K562 (cell line): Measurements from ENCODE around the gene IZUMO4. TPM values are rescaled to one million over a fixed set of nuclear protein-coding genes. Genes with fewer than 3 reads are reported as not detected.

ENCODE experiments used
- CREB1 ChIP-seq, 2 experiments: sonication (generic) in 1 of 2; formaldehyde crosslinking in 1 of 2; IDR thresholded peaks; 2 replicates each; pipeline versions ENCODE4 v1.6.1 to v1.8.0; 2012 to 2022; ENCODE audit warnings: inconsistent platforms in 1 of 2, mild to moderate bottlenecking in 1 of 2, missing genetic modification reagents in 1 of 2, moderate library complexity in 1 of 2
- DPF2 ChIP-seq: fragments of 450-650 bp; IDR thresholded peaks from 2 replicates; pipeline ENCODE4 v1.6.1; 2016
- ELF2 ChIP-seq: fragments of 250-450 bp; sonication (Bioruptor Pico); IDR thresholded peaks from 2 replicates; pipeline ENCODE4 v1.5.0; 2021; ENCODE audit warnings: mild to moderate bottlenecking
- EP400 ChIP-seq: fragments of 450-650 bp; IDR thresholded peaks from 2 replicates; pipeline ENCODE4 v1.6.1; 2017; ENCODE audit warnings: antibody characterized with exemption, mild to moderate bottlenecking, moderate library complexity
- FOSL1 ChIP-seq: fragments of 200-800 bp; sonication (Bioruptor generic); conservative IDR thresholded peaks from 2 replicates; pipeline ENCODE4 v1.6.1; 2016; ENCODE audit warnings: missing genetic modification characterization, missing compliant biosample characterization
- HCFC1 ChIP-seq: IDR thresholded peaks from 2 replicates; pipeline ENCODE4 v1.6.1; 2012; ENCODE audit warnings: low read depth, low read length, improper control_type of control experiment
- HDAC1 ChIP-seq, 2 experiments: fragments of 450-650 bp; IDR thresholded peaks; 2 replicates each; pipeline ENCODE4 v1.6.1; 2016 to 2017; ENCODE audit warnings: inconsistent platforms in 1 of 2, mild to moderate bottlenecking in 1 of 2, moderate library complexity in 1 of 2
- HDAC6 ChIP-seq: IDR thresholded peaks from 2 replicates; pipeline ENCODE4 v1.6.1; 2012; ENCODE audit warnings: low read depth, mild to moderate bottlenecking, control low read depth, inconsistent platforms, low read length, moderate library complexity
- JUNB ChIP-seq: fragments of 450-650 bp; formaldehyde crosslinking; conservative IDR thresholded peaks from 2 replicates; pipeline ENCODE4 v1.4.0; 2020; ENCODE audit warnings: mild to moderate bottlenecking
- MAZ ChIP-seq, 2 experiments: fragments of 450-650 bp in 1 of 2; sonication (generic) in 1 of 2; formaldehyde crosslinking; IDR thresholded peaks in 1 of 2; conservative IDR thresholded peaks in 1 of 2; 2 replicates each; pipeline versions ENCODE4 v1.4.0 to v1.5.0; 2020; ENCODE audit warnings: mild to moderate bottlenecking in 1 of 2, missing genetic modification reagents in 1 of 2
- MIER1 ChIP-seq: fragments of 450-650 bp; IDR thresholded peaks from 2 replicates; pipeline ENCODE4 v1.6.1; 2016; ENCODE audit warnings: antibody characterized with exemption, mild to moderate bottlenecking, low read depth
- NR2C2 ChIP-seq, 2 experiments: fragments of 200-800 bp in 1 of 2; sonication (Bioruptor generic) in 1 of 2; sonication (generic) in 1 of 2; formaldehyde crosslinking in 1 of 2; IDR thresholded peaks; 2 replicates each; pipeline versions ENCODE4 v1.6.1 to v1.8.0; 2016 to 2022; ENCODE audit warnings: mild to moderate bottlenecking in 1 of 2, missing compliant biosample characterization in 1 of 2, missing genetic modification characterization in 1 of 2, missing genetic modification reagents in 1 of 2
- PCBP1 ChIP-seq: fragments of 200-400 bp; formaldehyde crosslinking; IDR thresholded peaks from 2 replicates; pipeline ENCODE4 v1.6.1; 2018; ENCODE audit warnings: mild to moderate bottlenecking, low read depth, low read length; ENCODE audit not compliant: poor library complexity, severe bottlenecking
- PCBP2 ChIP-seq: fragments of 200-400 bp; formaldehyde crosslinking; IDR thresholded peaks from 2 replicates; pipeline ENCODE4 v1.6.1; 2018; ENCODE audit warnings: low read length, low read depth, mild to moderate bottlenecking, moderate library complexity; ENCODE audit not compliant: poor library complexity, severe bottlenecking
- SOX6 ChIP-seq: fragments of 450-650 bp; IDR thresholded peaks from 2 replicates; pipeline ENCODE4 v1.6.1; 2014; ENCODE audit warnings: mild to moderate bottlenecking
- TARDBP ChIP-seq: fragments of 450-650 bp; IDR thresholded peaks from 2 replicates; pipeline ENCODE4 v1.6.1; 2016
- TOE1 ChIP-seq, 2 experiments: fragments of 450-650 bp in 1 of 2; sonication (generic) in 1 of 2; formaldehyde crosslinking in 1 of 2; IDR thresholded peaks; 2 replicates each; pipeline versions ENCODE4 v1.7.1 to v1.8.0; 2016 to 2022; ENCODE audit warnings: borderline replicate concordance in 2 of 2, mild to moderate bottlenecking in 2 of 2, antibody characterized with exemption in 1 of 2, inconsistent platforms in 1 of 2, low read depth in 1 of 2, missing genetic modification reagents in 1 of 2, moderate library complexity in 1 of 2
- ZNF253 ChIP-seq: fragments of 250-450 bp; sonication (Bioruptor Pico); conservative IDR thresholded peaks from 2 replicates; pipeline ENCODE4 v1.6.1; 2021; ENCODE audit warnings: mild to moderate bottlenecking
- ZNF507 ChIP-seq: conservative IDR thresholded peaks from 2 replicates; pipeline ENCODE4 v1.6.1; 2017; ENCODE audit warnings: missing genetic modification characterization, missing compliant biosample characterization
- polyA plus RNA-seq, 8 experiments: library from polyadenylated mRNA; depleted of rRNA in 4 of 8; stranded (reverse) in 5 of 8; unstranded in 3 of 8; fragments of >200 nt; fragmentation: Nextera tagmentation in 2 of 8; fragmentation: Illumina TruSeq in 1 of 8; extraction: Ambion mirVana in 2 of 8; extraction: Trizol in 1 of 8; gene quantifications; 2 replicates each; pipeline versions ENCODE4 v1.2.1 to v1.2.3, GENCODE V29; 2011 to 2014; ENCODE audit warnings: inconsistent platforms in 1 of 8, missing spikeins in 1 of 8
- total RNA-seq, 7 experiments: library from RNA; depleted of rRNA in 6 of 7; stranded (reverse); fragments of >200 nt in 6 of 7; fragmentation: Illumina TruSeq in 2 of 7; extraction: Trizol in 2 of 7; gene quantifications; 2 replicates each; pipeline versions ENCODE4 v1.2.1 to v1.2.3, GENCODE V29; 2011 to 2021; ENCODE audit warnings: low replicate concordance in 1 of 7
- TF ChIP-seq, protein P1 (sequence below), 3 experiments: IDR thresholded peaks in 2 of 3; conservative IDR thresholded peaks in 1 of 3; 2 replicates each; pipeline ENCODE4 v1.5.1; 2011 to 2012; ENCODE audit warnings: low read length in 3 of 3, mild to moderate bottlenecking in 3 of 3, control low read depth in 2 of 3, improper control_type of control experiment in 1 of 3, inconsistent platforms in 1 of 3, low read depth in 1 of 3, mixed read lengths in 1 of 3, moderate library complexity in 1 of 3; ENCODE audit not compliant: insufficient read depth in 2 of 3
- TF ChIP-seq, protein P2 (sequence below): fragments of 250-450 bp; sonication (Bioruptor Pico); IDR thresholded peaks from 2 replicates; pipeline ENCODE4 v1.8.0; 2022; ENCODE audit warnings: moderate library complexity, mild to moderate bottlenecking, inconsistent platforms
- TF ChIP-seq, protein P3 (sequence below): fragments of 450-650 bp; conservative IDR thresholded peaks from 2 replicates; pipeline ENCODE4 v1.6.1; 2016; ENCODE audit warnings: missing genetic modification characterization, low read depth, mild to moderate bottlenecking, control low read depth, missing compliant biosample characterization
- TF ChIP-seq, protein P4 (sequence below): fragments of 450-650 bp; IDR thresholded peaks from 2 replicates; pipeline ENCODE4 v1.6.1; 2016; ENCODE audit warnings: low read depth, mild to moderate bottlenecking, moderate library complexity

The IZUMO4 gene
- total and polyA plus RNA-seq, 9 of the 15 experiments (the other 6 are each of a cell fraction or from before 2014, with no cell fraction given) = 0.07 to 3.9 (median 1.2) TPM

DNA sequence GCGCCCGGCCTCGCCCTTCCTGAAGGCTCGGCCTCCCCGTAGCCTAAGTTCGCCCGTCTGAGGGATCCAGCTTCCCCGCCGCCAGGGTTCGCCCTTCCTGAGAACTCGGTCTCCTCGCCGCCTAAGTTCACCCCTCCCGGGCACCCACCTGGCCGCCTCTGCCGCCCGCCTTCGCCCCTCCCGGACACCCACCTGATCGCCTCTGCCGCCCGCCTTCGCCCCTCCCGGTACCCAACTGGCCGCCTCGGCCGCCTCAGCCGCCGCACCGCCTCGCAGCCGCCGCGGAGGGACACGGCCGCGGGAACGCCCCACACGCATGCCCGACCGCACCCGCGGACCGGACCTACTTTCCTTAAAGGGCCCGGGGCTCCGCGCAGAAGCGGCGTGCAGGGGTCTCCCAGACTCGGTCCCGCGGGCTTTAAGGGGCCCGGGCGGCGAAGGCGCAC, 658 bp upstream of the IZUMO4 start, which contains the start of gene MOB3A (continued):
- TF ChIP-seq, protein P1, sequence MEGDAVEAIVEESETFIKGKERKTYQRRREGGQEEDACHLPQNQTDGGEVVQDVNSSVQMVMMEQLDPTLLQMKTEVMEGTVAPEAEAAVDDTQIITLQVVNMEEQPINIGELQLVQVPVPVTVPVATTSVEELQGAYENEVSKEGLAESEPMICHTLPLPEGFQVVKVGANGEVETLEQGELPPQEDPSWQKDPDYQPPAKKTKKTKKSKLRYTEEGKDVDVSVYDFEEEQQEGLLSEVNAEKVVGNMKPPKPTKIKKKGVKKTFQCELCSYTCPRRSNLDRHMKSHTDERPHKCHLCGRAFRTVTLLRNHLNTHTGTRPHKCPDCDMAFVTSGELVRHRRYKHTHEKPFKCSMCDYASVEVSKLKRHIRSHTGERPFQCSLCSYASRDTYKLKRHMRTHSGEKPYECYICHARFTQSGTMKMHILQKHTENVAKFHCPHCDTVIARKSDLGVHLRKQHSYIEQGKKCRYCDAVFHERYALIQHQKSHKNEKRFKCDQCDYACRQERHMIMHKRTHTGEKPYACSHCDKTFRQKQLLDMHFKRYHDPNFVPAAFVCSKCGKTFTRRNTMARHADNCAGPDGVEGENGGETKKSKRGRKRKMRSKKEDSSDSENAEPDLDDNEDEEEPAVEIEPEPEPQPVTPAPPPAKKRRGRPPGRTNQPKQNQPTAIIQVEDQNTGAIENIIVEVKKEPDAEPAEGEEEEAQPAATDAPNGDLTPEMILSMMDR (IDR thresholded peaks at IDR 0.05 in 2 of 3, conservative IDR thresholded peaks at IDR 0.05 in 1 of 3; ENCODE audit: insufficient read depth in 2 of 3, low read depth in 1 of 3, low read length in 3 of 3) = peak; percentile 33 to 52 (median 39); a peak in 3 of 6 replicates
- TF ChIP-seq EP400 = peak; percentile 88
- peak in 1 of 2 experiments; percentile 80; a peak in 1 of 4 replicates for TF ChIP-seq HDAC1 (IDR thresholded peaks at IDR 0.05)
- TF ChIP-seq MAZ (CRISPR knock-in tag; conservative IDR thresholded peaks at IDR 0.05 in 1 of 2, IDR thresholded peaks at IDR 0.05 in 1 of 2) = peak; percentile 71 to 98
- TF ChIP-seq, protein P2, sequence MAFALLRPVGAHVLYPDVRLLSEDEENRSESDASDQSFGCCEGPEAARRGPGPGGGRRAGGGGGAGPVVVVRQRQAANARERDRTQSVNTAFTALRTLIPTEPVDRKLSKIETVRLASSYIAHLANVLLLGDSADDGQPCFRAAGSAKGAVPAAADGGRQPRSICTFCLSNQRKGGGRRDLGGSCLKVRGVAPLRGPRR (CRISPR knock-in tag) = 0 out of 2 replicates have a peak, but pooled peaks have one; percentile 33
- TF ChIP-seq, protein P3, sequence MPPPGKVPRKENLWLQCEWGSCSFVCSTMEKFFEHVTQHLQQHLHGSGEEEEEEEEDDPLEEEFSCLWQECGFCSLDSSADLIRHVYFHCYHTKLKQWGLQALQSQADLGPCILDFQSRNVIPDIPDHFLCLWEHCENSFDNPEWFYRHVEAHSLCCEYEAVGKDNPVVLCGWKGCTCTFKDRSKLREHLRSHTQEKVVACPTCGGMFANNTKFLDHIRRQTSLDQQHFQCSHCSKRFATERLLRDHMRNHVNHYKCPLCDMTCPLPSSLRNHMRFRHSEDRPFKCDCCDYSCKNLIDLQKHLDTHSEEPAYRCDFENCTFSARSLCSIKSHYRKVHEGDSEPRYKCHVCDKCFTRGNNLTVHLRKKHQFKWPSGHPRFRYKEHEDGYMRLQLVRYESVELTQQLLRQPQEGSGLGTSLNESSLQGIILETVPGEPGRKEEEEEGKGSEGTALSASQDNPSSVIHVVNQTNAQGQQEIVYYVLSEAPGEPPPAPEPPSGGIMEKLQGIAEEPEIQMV = no peak
- no peak for TF ChIP-seq DPF2
- TF ChIP-seq TOE1 (IDR thresholded peaks at IDR 0.05; ENCODE audit: borderline replicate concordance) = peak; percentile 88; the same call in 1 of the 2 replicates
- no peak for TF ChIP-seq TOE1 (CRISPR knock-in tag; IDR thresholded peaks at IDR 0.05; ENCODE audit: borderline replicate concordance, low read depth)
- TF ChIP-seq TARDBP = peak; percentile 69; the same call in 1 of the 2 replicates
- TF ChIP-seq PCBP2 = peak; percentile 19
- TF ChIP-seq ZNF253 = no peak
- TF ChIP-seq FOSL1 = 0 out of 2 replicates have a peak, but pooled peaks have one; percentile 25
- TF ChIP-seq JUNB (CRISPR knock-in tag) = no peak
- TF ChIP-seq CREB1 (IDR thresholded peaks at IDR 0.05) = peak; percentile 60
- peak; percentile 60 for TF ChIP-seq CREB1 (CRISPR knock-in tag; IDR thresholded peaks at IDR 0.05)
- no peak for TF ChIP-seq ZNF507 (tag)
- 0 out of 2 replicates have a peak, but pooled peaks have one; percentile 9 for TF ChIP-seq MIER1
- peak; percentile 42; the same call in 1 of the 2 replicates for TF ChIP-seq HCFC1
- TF ChIP-seq SOX6 = peak; percentile 54; the same call in 1 of the 2 replicates
- peak; percentile 100 for TF ChIP-seq PCBP1
- TF ChIP-seq ELF2 (CRISPR knock-in tag) = peak; percentile 72; the same call in 1 of the 2 replicates
- peak; percentile 72; the same call in 1 of the 2 replicates for TF ChIP-seq NR2C2 (CRISPR knock-in tag; IDR thresholded peaks at IDR 0.05)
- TF ChIP-seq NR2C2 (tag; IDR thresholded peaks at IDR 0.05) = peak; percentile 77
- TF ChIP-seq, protein P4, sequence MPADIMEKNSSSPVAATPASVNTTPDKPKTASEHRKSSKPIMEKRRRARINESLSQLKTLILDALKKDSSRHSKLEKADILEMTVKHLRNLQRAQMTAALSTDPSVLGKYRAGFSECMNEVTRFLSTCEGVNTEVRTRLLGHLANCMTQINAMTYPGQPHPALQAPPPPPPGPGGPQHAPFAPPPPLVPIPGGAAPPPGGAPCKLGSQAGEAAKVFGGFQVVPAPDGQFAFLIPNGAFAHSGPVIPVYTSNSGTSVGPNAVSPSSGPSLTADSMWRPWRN = no peak
- no peak for TF ChIP-seq HDAC6
